ENCODE results near the gene EDIL3.

Gene EDIL3

GRCh38 chr5:83931969-83932368 lies 452.7 kb downstream of the EDIL3 start:
- H3K4me1 Mint-ChIP-seq, result no peaks in the 10 kb centered on the region
- no peak overlapping the region for H3K27ac Mint-ChIP-seq
- no peak overlapping the region for H3K4me3 Mint-ChIP-seq
- no peak for ATAC-seq
- H3K36me3 Mint-ChIP-seq, result no peaks in the 10 kb centered on the region
- H3K9me3 Mint-ChIP-seq, result peaks cover 4% of the 10 kb centered on the region
- DNase-seq (ENCODE audit: low spot score in 2 of 2), result no peak

GRCh38 chr5:83927140-83927733 lies 457.4 kb downstream of the EDIL3 start:
- Mint-ChIP-seq H3K4me3 (no peak overlapping the region), H3K9me3 (peaks cover under 1% of the 10 kb centered on the region), H3K36me3 (no peaks in the 10 kb centered on the region), H3K4me1 (no peaks in the 10 kb centered on the region), H3K27ac (no peak overlapping the region)
- DNase-seq (ENCODE audit: low spot score in 2 of 2) (peak in 1 of 2 donors; percentile 53), ATAC-seq (no peak)

- no peaks in the 10 kb centered on the region for H3K36me3 Mint-ChIP-seq
- no peaks in the 10 kb centered on the region for H3K4me1 Mint-ChIP-seq
- H3K27ac Mint-ChIP-seq, result no peak overlapping the region
- ATAC-seq (no peak), DNase-seq (ENCODE audit: low spot score in 2 of 2) (no peak)
- H3K4me3 Mint-ChIP-seq, result no peak overlapping the region
- H3K9me3 Mint-ChIP-seq, result no peaks in the 10 kb centered on the region
Measured at GRCh38 chr5:83925955-83926337, 458.7 kb downstream of the EDIL3 start.

- DNase-seq (ENCODE audit: low spot score in 2 of 2), result no peak
- ATAC-seq, result no peak
- H3K4me3 Mint-ChIP-seq, result no peak overlapping the region
- no peaks in the 10 kb centered on the region for H3K9me3 Mint-ChIP-seq
- no peaks in the 10 kb centered on the region for H3K36me3 Mint-ChIP-seq
- no peak overlapping the region for H3K27ac Mint-ChIP-seq
- H3K4me1 Mint-ChIP-seq, result no peaks in the 10 kb centered on the region
Measured at GRCh38 chr5:83925321-83925954, 459.2 kb downstream of the EDIL3 start.

- Mint-ChIP-seq H3K9me3 (no peaks in the 10 kb centered on the region), H3K4me3 (no peak overlapping the region), H3K36me3 (no peaks in the 10 kb centered on the region), H3K4me1 (no peaks in the 10 kb centered on the region), H3K27ac (no peak overlapping the region)
- DNase-seq (ENCODE audit: low spot score in 2 of 2) (no peak), ATAC-seq (no peak)
Measured at GRCh38 chr5:83924891-83925290, 459.8 kb downstream of the EDIL3 start.

GRCh38 chr5:83924171-83924570 lies 460.5 kb downstream of the EDIL3 start:
- ATAC-seq, result no peak
- Mint-ChIP-seq H3K4me1 (no peaks in the 10 kb centered on the region), H3K36me3 (no peaks in the 10 kb centered on the region), H3K9me3 (no peaks in the 10 kb centered on the region), H3K4me3 (no peak overlapping the region), H3K27ac (no peak overlapping the region)
- DNase-seq (ENCODE audit: low spot score in 2 of 2), result no peak

- Mint-ChIP-seq H3K4me1 (no peaks in the 10 kb centered on the region), H3K4me3 (no peak overlapping the region), H3K9me3 (no peaks in the 10 kb centered on the region), H3K27ac (no peak overlapping the region), H3K36me3 (no peaks in the 10 kb centered on the region)
- no peak for DNase-seq (ENCODE audit: low spot score in 2 of 2)
- peak; percentile 25 for ATAC-seq
Measured at GRCh38 chr5:83922699-83923098, 462.0 kb downstream of the EDIL3 start.

GRCh38 chr5:83921666-83922193 lies 462.9 kb downstream of the EDIL3 start:
- Mint-ChIP-seq H3K27ac (no peak overlapping the region), H3K9me3 (no peaks in the 10 kb centered on the region), H3K4me3 (no peak overlapping the region), H3K4me1 (no peaks in the 10 kb centered on the region), H3K36me3 (no peaks in the 10 kb centered on the region)
- DNase-seq (ENCODE audit: low spot score in 2 of 2) (no peak), ATAC-seq (no peak)

- Mint-ChIP-seq H3K36me3 (no peaks in the 10 kb centered on the region), H3K4me3 (no peak overlapping the region), H3K9me3 (no peaks in the 10 kb centered on the region), H3K4me1 (no peaks in the 10 kb centered on the region), H3K27ac (no peak overlapping the region)
- DNase-seq (ENCODE audit: low spot score in 2 of 2) (no peak), ATAC-seq (no peak)
Measured at GRCh38 chr5:83919071-83920041, 465.3 kb downstream of the EDIL3 start.

- Mint-ChIP-seq H3K4me3 (no peak overlapping the region), H3K27ac (no peak overlapping the region), H3K36me3 (no peaks in the 10 kb centered on the region), H3K9me3 (no peaks in the 10 kb centered on the region), H3K4me1 (no peaks in the 10 kb centered on the region)
- ATAC-seq (no peak), DNase-seq (ENCODE audit: low spot score in 2 of 2) (no peak)
Measured at GRCh38 chr5:83917261-83917908, 467.3 kb downstream of the EDIL3 start.

GRCh38 chr5:83914662-83915418 lies 469.8 kb downstream of the EDIL3 start:
- Mint-ChIP-seq H3K9me3 (no peaks in the 10 kb centered on the region), H3K36me3 (no peaks in the 10 kb centered on the region), H3K4me3 (no peak overlapping the region), H3K27ac (no peak overlapping the region), H3K4me1 (no peaks in the 10 kb centered on the region)
- no peak for ATAC-seq
- DNase-seq (ENCODE audit: low spot score in 2 of 2), result no peak

- DNase-seq (ENCODE audit: low spot score in 2 of 2) (no peak), ATAC-seq (no peak)
- H3K9me3 Mint-ChIP-seq, result no peaks in the 10 kb centered on the region
- H3K4me1 Mint-ChIP-seq, result no peaks in the 10 kb centered on the region
- no peak overlapping the region for H3K4me3 Mint-ChIP-seq
- no peak overlapping the region for H3K27ac Mint-ChIP-seq
- no peaks in the 10 kb centered on the region for H3K36me3 Mint-ChIP-seq
Measured at GRCh38 chr5:83914199-83914598, 470.5 kb downstream of the EDIL3 start.

- ATAC-seq, result no peak
- H3K4me1 Mint-ChIP-seq, result no peaks in the 10 kb centered on the region
- no peaks in the 10 kb centered on the region for H3K36me3 Mint-ChIP-seq
- H3K4me3 Mint-ChIP-seq, result no peak overlapping the region
- H3K9me3 Mint-ChIP-seq, result no peaks in the 10 kb centered on the region
- no peak for DNase-seq (ENCODE audit: low spot score in 2 of 2)
- H3K27ac Mint-ChIP-seq, result no peak overlapping the region
Measured at GRCh38 chr5:83913593-83913992, 471.1 kb downstream of the EDIL3 start.

- H3K27ac Mint-ChIP-seq, result no peak overlapping the region
Measured at GRCh38 chr5:83911367-83911919, 473.2 kb downstream of the EDIL3 start.

More at GRCh38 chr5:83911367-83911919, 473.2 kb downstream of the EDIL3 start:
- Mint-ChIP-seq H3K9me3 (no peaks in the 10 kb centered on the region), H3K36me3 (no peaks in the 10 kb centered on the region), H3K4me3 (no peak overlapping the region), H3K4me1 (no peaks in the 10 kb centered on the region)
- ATAC-seq (no peak), DNase-seq (ENCODE audit: low spot score in 2 of 2) (no peak)

Measured in stimulated activated effector memory CD8-positive, alpha-beta T cell treated with anti-CD3 and anti-CD28 coated beads, Interleukin-12 subunit alpha, Interleukin-12 subunit beta, amount 100 ng/mL, for 72 hours (primary cell).